Astrocyte (in vitro differentiated cells and primary cell): Measurements from ENCODE around the gene TAX1BP3.

Source experiments
- EZH2 ChIP-seq: IDR thresholded peaks from 2 replicates; pipeline ENCODE4 v1.6.1; 2012; ENCODE audit warnings: mild to moderate bottlenecking, low read length, inconsistent platforms; ENCODE audit not compliant: insufficient read depth
- TF ChIP-seq, protein P1 (sequence below): IDR thresholded peaks from 2 replicates; pipeline ENCODE4 v1.5.1; 2011; ENCODE audit warnings: low read depth, mild to moderate bottlenecking, inconsistent platforms, low read length, moderate library complexity; ENCODE audit not compliant: insufficient read depth

GRCh38 chr17:3655766-3656165 is 12.6 kb downstream of the TAX1BP3 start:
- no peak for TF ChIP-seq EZH2
- TF ChIP-seq, protein P1, sequence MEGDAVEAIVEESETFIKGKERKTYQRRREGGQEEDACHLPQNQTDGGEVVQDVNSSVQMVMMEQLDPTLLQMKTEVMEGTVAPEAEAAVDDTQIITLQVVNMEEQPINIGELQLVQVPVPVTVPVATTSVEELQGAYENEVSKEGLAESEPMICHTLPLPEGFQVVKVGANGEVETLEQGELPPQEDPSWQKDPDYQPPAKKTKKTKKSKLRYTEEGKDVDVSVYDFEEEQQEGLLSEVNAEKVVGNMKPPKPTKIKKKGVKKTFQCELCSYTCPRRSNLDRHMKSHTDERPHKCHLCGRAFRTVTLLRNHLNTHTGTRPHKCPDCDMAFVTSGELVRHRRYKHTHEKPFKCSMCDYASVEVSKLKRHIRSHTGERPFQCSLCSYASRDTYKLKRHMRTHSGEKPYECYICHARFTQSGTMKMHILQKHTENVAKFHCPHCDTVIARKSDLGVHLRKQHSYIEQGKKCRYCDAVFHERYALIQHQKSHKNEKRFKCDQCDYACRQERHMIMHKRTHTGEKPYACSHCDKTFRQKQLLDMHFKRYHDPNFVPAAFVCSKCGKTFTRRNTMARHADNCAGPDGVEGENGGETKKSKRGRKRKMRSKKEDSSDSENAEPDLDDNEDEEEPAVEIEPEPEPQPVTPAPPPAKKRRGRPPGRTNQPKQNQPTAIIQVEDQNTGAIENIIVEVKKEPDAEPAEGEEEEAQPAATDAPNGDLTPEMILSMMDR = no peak
